ENCODE measurements around the gene MAMSTR.

The MAMSTR gene

DNA sequence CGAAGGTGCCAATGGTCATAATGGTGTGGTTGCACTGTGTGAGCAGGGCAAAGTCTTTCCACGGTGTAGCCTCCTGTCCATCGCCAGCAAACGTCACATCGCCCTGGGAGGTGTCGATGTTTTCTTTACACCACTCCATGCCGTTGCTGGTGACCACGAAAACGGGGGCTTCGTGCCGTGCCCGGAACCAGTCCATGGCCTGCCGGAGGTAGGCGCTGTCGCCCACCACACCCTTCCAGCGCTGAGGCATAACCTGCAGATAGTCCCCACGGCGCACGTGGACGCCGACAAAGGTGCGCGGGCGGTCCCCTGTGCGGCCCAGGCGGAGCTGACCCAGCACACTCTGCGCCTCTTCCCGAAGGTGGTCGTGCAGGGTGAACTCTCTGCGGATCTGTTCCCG, 30.8 kb upstream of the MAMSTR start:
- no peak overlapping the region for H3K27ac ChIP-seq
- TF ChIP-seq CTCF (conservative IDR thresholded peaks at IDR 0.05): no peak

- no peak overlapping the region for H3K27ac ChIP-seq
- no peak for TF ChIP-seq CTCF (conservative IDR thresholded peaks at IDR 0.05)
These were observed 30.2 kb upstream of the MAMSTR start for GRCh38 chr19:48749571-48750198.

DNA sequence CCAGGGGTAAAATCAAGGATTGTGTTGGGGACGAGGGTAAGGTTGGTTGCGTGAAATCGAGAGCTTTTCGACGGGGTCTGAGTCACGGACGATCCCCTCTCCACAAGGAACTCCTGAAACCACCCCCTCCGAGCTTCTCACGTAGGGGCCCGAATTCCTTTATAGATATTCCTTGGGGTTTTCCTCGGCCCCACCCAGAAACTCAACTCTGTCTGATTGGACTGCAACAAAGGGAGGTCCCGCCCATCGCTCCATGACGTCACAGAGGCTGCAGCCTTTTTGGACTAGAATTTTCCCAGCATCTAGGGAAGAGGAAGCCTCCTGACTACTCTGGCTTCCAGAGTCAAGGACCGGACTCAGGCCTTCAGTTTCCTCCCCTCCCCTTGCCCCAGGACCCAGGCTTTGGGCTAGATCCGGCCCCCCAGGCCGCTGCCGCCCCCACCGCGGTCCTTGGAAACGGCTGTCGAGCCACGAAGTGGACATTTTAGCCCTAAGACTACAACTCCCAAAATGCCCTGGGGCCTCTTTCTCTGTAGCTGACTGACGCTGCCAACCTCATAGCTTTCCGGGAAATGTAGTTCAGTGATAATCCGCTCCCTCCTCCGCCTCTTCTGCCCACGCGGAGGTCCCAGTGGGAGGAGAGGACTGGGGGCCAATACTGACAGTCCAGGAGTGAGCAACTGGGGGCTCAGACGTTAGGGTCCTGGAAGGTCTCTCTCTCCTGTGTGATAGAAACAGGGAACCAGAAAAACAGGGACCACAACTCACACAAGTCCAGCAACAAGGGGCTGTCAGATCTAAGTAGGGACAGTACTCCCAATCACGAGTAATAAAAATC, 27.4 kb upstream of the MAMSTR start, which contains the start of gene IZUMO1:
TSS of gene IZUMO1 (minus strand) at position 172 of the 838 bp plus-strand sequence. CDS start 1,050 bp downstream, outside the sequence.
- no peak within 1 kb of the TSS for H3K27ac ChIP-seq
- TF ChIP-seq CTCF (conservative IDR thresholded peaks at IDR 0.05): no peak

- no peak for TF ChIP-seq CTCF (conservative IDR thresholded peaks at IDR 0.05)
- H3K27ac ChIP-seq: no peak overlapping the region
These were observed 26.6 kb upstream of the MAMSTR start for GRCh38 chr19:48746110-48746509.

DNA sequence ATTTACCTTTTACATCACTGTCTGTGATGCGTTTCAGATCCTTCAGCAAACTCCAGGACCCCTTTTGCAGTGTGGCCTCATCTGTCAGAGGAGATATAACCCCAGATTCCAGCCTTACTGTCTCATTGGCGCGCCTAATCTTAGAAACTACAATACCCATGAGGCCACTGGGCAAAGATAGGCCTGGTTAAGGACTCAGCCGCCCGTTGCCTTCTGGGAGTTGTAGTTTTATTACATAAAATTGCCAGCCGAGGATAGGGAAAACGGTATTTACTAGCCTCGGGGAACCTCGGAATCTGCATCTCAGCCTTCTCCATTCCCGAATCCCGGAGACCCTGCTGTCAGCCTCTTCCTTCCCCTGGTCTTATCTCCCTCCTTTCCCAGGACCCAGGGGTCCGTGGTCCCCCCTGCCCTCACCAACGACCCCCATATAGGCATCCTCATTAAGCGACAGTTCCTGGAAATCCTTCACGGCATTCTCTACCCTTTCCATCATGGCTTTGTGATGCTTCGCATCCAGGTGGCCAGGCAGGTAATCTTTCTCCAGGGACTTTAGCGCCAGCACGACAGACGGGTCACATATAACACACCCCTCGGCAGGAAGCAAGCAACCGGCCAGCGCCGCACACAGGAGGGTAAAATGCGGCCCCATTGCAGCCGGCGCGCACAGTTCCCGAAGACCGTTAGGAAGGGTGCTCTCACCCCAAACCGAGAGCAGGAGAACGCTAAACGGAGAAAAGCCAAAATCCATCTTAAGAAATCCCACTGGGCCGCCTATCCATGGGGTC, 25.9 kb upstream of the MAMSTR start:
- no peak overlapping the region for H3K27ac ChIP-seq
- TF ChIP-seq CTCF (conservative IDR thresholded peaks at IDR 0.05): no peak

DNA sequence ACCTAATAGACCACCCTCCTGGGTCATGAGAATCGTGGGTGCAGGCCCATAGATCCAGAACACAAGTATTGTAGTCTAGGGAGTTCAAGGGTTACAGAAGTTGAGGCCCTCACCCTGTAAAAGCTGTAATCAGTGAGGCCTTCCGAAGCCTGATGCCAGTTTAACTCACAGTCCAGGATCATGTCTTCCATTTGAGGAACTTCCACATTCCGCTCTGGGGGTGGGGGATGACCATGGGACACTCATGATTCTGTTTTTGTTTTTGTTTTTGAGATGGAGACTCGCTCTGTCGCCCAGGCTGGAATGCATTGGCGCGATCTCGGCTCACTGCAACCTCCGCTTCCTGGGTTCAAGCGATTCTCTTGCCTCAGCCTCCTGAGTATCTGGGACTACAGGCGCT, 22.6 kb upstream of the MAMSTR start:
- no peak for TF ChIP-seq CTCF (conservative IDR thresholded peaks at IDR 0.05)
- H3K27ac ChIP-seq: no peak overlapping the region
